Endodermal cell (in vitro differentiated cells): Measurements from ENCODE around the gene C17orf50. TPM values are rescaled to one million over a fixed set of nuclear protein-coding genes. Genes with fewer than 3 reads are reported as not detected.

Source experiments
- DNase-seq: peaks from one replicate; pipeline ENCODE4 v3.0.0-alpha.2; 2017
- H3K27ac ChIP-seq: 2 replicates; pipeline ENCODE4 v1.5.1; 2013; ENCODE audit warnings: mild to moderate bottlenecking, low read depth, low read length, moderate library complexity
- H3K27me3 ChIP-seq: 2 replicates; pipeline ENCODE4 v1.6.1; 2013; ENCODE audit warnings: mild to moderate bottlenecking, low read length, moderate library complexity; ENCODE audit not compliant: insufficient read depth, control insufficient read depth, poor library complexity, severe bottlenecking
- H3K36me3 ChIP-seq: 2 replicates; pipeline ENCODE4 v1.7.0; 2013; ENCODE audit warnings: mild to moderate bottlenecking, low read length, moderate library complexity; ENCODE audit not compliant: control insufficient read depth, insufficient read depth
- H3K4me1 ChIP-seq: one replicate; pipeline ENCODE4 v1.7.0; 2013; ENCODE audit warnings: low read length; ENCODE audit not compliant: control insufficient read depth, insufficient read depth
- H3K4me3 ChIP-seq: 2 replicates; pipeline ENCODE4 v1.5.1; 2013; ENCODE audit warnings: mild to moderate bottlenecking, low read length, moderate library complexity
- H3K9ac ChIP-seq: 2 replicates; pipeline ENCODE4 v1.6.1; 2013; ENCODE audit warnings: mild to moderate bottlenecking, low read length, moderate library complexity; ENCODE audit not compliant: poor library complexity, severe bottlenecking; ENCODE audit errors: extremely low read depth
- H3K9me3 ChIP-seq: 2 replicates; pipeline ENCODE4 v1.6.1; 2013; ENCODE audit warnings: mild to moderate bottlenecking, low read length, moderate library complexity; ENCODE audit not compliant: control insufficient read depth
- H3K27ac Mint-ChIP-seq: 2 replicates; pipeline ENCODE4 v1.8.0; 2020; ENCODE audit warnings: mixed read lengths
- H3K27me3 Mint-ChIP-seq: 2 replicates; pipeline ENCODE4 v1.8.0; 2021; ENCODE audit warnings: mild to moderate bottlenecking, mixed read lengths; ENCODE audit not compliant: insufficient read depth
- H3K36me3 Mint-ChIP-seq: 2 replicates; pipeline ENCODE4 v1.8.0; 2020; ENCODE audit warnings: low read depth, mixed read lengths
- H3K4me1 Mint-ChIP-seq: 2 replicates; pipeline ENCODE4 v1.8.0; 2020; ENCODE audit warnings: mixed read lengths
- H3K4me3 Mint-ChIP-seq: 2 replicates; pipeline ENCODE4 v1.8.0; 2020; ENCODE audit warnings: mild to moderate bottlenecking, moderate library complexity, mixed read lengths
- H3K9me3 Mint-ChIP-seq: 2 replicates; pipeline ENCODE4 v1.8.0; 2020; ENCODE audit warnings: mild to moderate bottlenecking, mixed read lengths
- CTCF ChIP-seq: fragments of 200-600 bp; sonication (generic); conservative IDR thresholded peaks from 2 replicates; pipeline ENCODE4 v1.5.0; 2021; ENCODE audit warnings: antibody characterized with exemption, mild to moderate bottlenecking
- WGBS, 2 experiments: methylation state at CpG; one replicate each; pipeline versions ENCODE4 v1.1.5 to v1.1.7; 2013; ENCODE audit warnings: missing lambda C conversion rate in 2 of 2, mixed read lengths in 1 of 2; ENCODE audit not compliant: insufficient coverage in 1 of 2, insufficient read length in 1 of 2; 5-methylcytosine and 5-hydroxymethylcytosine counted together
- total RNA-seq, 2 donors: library from RNA; stranded (reverse); fragmentation: NEBNext Ultra II Directional in 1 of 2; extraction: Animal tissue kit (Norgen Biotek cat#: 25700) in 1 of 2; gene quantifications; 2 replicates in 1 of 2; 3 replicates in 1 of 2; pipeline ENCODE4 v1.2.1, GENCODE V29; 2021

C17orf50 gene
- total RNA-seq, 2 donors from 2014 or later, result not detected

- Histone ChIP-seq H3K27me3 (peaks cover 87% of the 10 kb centered on the region), H3K4me3 (no peak overlapping the region), H3K27ac (no peak overlapping the region), H3K9me3 (no peaks in the 10 kb centered on the region), H3K36me3 (no peaks in the 10 kb centered on the region), H3K9ac (no peak overlapping the region), H3K4me1 (no peaks in the 10 kb centered on the region)
- TF ChIP-seq CTCF, result no peak
- Mint-ChIP-seq H3K27me3 (peaks cover 83% of the 10 kb centered on the region), H3K4me1 (no peaks in the 10 kb centered on the region), H3K27ac (no peak overlapping the region), H3K36me3 (no peaks in the 10 kb centered on the region), H3K4me3 (no peak overlapping the region), H3K9me3 (no peaks in the 10 kb centered on the region)
- 63 to 82% methylated on average over 3 of the region's 3 CpGs for WGBS, 2 experiments
- peak; percentile 39 for DNase-seq
Measured at GRCh38 chr17:35793257-35793656, 32.6 kb downstream of the C17orf50 start.

GRCh38 chr17:35795007-35795870 is 34.6 kb downstream of the C17orf50 start, which contains the start of gene MMP28:
TSS of gene MMP28 (minus strand) at chr17:35795641. CDS start at chr17:35795377, 264 bp downstream.
- H3K4me3 Mint-ChIP-seq, result peak within 1 kb of the TSS; percentile 48
- Histone ChIP-seq H3K27ac (no peak within 1 kb of the TSS), H3K4me1 (no peaks in the 10 kb centered on the region), H3K9ac (no peak within 1 kb of the TSS), H3K36me3 (no peaks in the 10 kb centered on the region), H3K4me3 (peak within 1 kb of the TSS; percentile 73), H3K9me3 (no peaks in the 10 kb centered on the region), H3K27me3 (peaks cover 89% of the 10 kb centered on the region)
- 2 to 3% methylated on average over 8 to 89 of the region's 89 CpGs for WGBS, 2 experiments
- peaks cover 90% of the 10 kb centered on the region for H3K27me3 Mint-ChIP-seq
- no peaks in the 10 kb centered on the region for H3K4me1 Mint-ChIP-seq
- H3K36me3 Mint-ChIP-seq, result no peaks in the 10 kb centered on the region
- TF ChIP-seq CTCF, result no peak
- H3K9me3 Mint-ChIP-seq, result no peaks in the 10 kb centered on the region
- peak; percentile 87 for DNase-seq
- H3K27ac Mint-ChIP-seq, result no peak within 1 kb of the TSS

GRCh38 chr17:35795871-35796265 is 35.2 kb downstream of the C17orf50 start:
- Histone ChIP-seq H3K27me3 (peaks cover 92% of the 10 kb centered on the region), H3K36me3 (no peaks in the 10 kb centered on the region), H3K9ac (no peak overlapping the region), H3K4me3 (peak overlapping the region; percentile 59), H3K27ac (no peak overlapping the region), H3K4me1 (no peaks in the 10 kb centered on the region), H3K9me3 (no peaks in the 10 kb centered on the region)
- Mint-ChIP-seq H3K9me3 (no peaks in the 10 kb centered on the region), H3K4me3 (peak overlapping the region; percentile 48), H3K27ac (no peak overlapping the region), H3K4me1 (no peaks in the 10 kb centered on the region), H3K36me3 (no peaks in the 10 kb centered on the region), H3K27me3 (peaks cover 86% of the 10 kb centered on the region)
- DNase-seq, result no peak
- 48 to 88% methylated on average over 3 to 8 of the region's 8 CpGs for WGBS, 2 experiments
- no peak for TF ChIP-seq CTCF
